GM15510 (cell line): ENCODE data around the gene PIM3.

ENCODE experiments used
- POLR2A ChIP-seq: IDR thresholded peaks from 3 replicates; pipeline ENCODE4 v1.6.1; 2011; ENCODE audit warnings: borderline replicate concordance; ENCODE audit not compliant: insufficient read length; ENCODE audit errors: extremely low read depth

PIM3 gene

DNA sequence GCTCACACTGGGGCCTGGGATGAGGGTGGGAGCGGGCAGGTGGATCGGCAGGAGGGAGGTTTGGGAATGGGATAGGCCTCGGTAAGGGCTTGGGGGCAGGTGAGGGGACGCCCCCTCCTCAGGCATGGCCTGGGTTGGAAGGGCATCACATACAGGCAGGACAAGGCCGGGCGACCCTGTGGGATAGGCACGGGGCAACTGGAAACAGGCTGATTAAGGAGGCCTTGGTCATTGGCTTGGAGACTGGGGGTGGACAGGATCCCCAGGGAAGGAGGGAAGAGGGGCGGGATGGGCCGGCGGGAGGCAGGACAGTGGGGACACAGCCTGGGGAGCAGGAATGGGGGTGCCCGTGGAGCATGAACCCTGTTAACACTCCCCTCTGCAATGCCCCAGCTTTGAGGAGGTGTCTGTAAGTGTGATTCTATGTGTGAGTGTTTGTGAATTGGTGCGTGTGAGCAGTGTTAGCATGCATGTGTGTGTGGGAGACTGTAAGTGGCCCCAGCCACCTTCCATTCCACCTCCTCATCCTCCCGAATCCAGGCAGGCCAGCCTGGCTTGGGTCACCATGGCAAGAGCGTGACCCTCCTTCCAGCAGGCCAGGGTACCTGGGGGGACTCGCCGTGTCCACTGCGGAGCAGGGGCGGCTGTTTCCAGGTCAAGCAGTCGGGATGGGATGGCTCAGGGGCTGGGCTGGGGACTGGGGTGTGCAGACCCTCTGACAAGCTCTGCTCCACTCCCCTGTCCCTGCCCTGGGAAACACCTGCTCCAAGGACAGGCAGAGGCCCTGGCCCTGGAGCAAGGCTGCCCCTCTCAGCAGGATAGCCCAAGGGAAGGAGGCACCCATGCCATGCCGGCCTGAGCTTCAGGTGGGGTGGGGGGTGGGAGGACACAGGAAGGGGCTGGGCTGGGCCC lies 3.4 kb upstream of the PIM3 start:
- TF ChIP-seq POLR2A: no peak

DNA sequence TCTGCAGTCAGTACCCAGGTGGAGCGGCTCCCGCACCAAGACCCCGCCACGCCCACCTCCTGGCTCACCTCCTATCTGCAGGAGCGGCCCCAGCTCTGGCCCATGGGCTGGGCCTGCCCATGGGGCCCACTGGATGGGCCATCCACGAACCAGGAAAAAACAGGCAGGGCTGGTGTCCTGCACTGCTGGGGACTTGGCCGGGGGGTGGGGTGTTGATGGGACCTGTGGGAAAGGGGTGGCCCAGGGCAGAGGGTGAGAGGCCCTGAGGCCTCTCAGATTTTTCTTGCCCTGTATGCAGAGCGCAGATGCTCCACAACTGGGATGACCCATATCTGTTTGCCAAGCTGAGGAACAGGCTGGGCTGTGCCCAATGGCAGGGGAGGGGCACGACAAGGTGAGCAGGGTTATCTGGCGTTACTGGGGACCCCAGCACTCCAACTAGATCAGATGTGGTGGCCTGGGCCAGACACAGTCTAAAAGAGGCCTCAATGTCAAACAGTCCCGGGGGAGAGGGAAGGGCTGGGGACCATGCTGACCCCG lies 2.7 kb upstream of the PIM3 start:
- no peak for TF ChIP-seq POLR2A

DNA sequence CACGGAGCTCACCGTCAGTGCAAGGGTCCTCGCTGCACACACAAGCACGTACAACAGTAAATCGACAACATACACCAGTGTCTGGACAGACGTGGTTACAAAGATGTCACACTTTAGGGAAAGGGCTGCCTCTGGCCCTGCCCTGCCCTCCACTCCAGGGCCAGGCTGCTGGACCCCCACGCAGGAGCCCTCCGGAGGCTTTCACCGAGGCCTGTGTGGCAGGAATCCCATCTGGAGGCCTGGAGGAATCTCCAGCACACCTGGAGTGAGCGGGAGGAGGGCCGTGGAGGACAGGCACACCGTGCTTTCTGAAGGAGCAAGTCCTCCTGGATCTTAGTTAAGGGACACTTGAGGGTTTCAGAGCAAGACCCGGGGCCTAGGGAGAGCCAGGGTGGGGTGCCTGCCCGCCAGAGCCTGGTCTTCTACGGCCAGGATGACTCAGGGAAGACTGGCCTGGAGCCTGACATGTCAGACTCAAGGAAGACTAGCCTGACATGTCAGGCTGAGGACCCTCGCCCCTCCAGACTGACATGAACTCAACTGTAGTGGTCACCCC lies 2.1 kb upstream of the PIM3 start:
- no peak for TF ChIP-seq POLR2A

DNA sequence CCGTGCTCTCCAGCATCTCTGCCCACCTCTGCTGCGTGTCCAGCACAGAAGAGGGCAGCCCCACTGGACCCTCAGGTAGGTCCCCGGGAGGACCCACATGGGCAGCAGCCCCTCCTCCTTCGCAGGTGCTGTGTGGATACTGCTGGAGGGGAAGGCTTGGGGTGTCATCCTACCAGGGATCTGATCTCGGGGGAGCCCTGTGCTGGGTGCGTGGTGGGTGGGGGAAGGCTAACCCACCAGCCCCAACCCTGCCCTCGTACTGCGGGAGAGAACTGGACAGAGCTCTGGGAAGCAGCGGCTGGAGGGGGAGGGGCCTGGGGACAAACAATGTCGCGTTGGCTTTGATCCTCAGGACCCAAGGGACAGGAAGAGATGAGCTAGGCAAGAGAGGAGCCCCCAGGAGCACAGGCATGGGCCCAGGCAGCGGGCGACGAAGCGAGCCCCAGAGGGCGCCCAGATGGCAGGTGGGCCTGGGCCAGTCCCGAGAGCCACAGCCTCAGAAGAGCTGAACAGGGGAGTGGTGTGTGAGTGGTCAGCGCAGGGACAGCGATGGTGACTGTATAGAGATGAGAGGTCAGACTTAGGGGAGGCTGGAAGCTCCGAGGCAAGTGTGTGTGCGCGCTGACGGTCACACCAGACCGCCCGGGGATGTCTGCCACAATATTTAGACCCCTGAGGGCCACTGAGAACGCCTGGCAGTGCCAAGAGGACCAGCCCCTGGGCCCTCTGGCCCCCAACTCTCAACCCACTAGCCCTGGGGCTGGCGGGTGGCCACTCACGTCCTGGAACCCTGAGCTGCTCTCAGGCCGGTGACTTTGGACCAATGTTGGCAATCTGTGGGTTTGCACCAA lies 1.4 kb upstream of the PIM3 start:
- no peak for TF ChIP-seq POLR2A

DNA sequence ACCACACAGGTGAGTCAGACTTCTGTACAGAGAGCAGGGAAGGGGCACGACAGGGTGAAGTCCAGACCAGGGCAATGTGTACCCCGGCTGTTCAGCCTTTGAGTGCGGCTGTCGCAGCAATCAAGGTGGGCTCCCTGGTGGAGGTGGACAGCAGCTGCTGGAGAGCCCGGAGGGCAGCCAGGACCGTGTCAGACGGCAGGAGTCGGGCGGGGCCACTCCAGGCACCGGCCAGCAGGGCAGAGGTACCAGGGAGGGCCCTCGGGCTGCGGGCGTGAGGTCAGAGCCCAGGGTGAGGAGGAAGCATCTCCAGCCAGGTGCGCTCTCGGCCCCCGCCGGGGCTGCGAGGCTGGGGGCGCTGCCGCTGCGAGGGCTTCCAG lies 802 bp upstream of the PIM3 start:
- TF ChIP-seq POLR2A: no peak

- no peak for TF ChIP-seq POLR2A
Measured at GRCh38 chr22:49961005-49961600, 531 bp downstream of the PIM3 start.

DNA sequence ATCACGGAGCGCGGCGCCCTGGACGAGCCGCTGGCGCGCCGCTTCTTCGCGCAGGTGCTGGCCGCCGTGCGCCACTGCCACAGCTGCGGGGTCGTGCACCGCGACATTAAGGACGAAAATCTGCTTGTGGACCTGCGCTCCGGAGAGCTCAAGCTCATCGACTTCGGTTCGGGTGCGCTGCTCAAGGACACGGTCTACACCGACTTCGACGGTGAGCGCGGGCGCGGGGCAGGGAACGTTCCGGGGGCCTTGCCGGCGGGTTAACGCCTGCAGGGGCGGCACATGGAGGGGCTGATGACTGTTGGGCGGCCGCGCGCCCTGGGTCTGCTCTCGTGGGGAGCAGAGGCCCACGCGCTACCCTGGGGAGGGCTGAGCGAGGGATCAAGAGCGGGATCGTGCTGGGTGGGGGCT lies 1.0 kb downstream of the PIM3 start:
- TF ChIP-seq POLR2A: no peak

DNA sequence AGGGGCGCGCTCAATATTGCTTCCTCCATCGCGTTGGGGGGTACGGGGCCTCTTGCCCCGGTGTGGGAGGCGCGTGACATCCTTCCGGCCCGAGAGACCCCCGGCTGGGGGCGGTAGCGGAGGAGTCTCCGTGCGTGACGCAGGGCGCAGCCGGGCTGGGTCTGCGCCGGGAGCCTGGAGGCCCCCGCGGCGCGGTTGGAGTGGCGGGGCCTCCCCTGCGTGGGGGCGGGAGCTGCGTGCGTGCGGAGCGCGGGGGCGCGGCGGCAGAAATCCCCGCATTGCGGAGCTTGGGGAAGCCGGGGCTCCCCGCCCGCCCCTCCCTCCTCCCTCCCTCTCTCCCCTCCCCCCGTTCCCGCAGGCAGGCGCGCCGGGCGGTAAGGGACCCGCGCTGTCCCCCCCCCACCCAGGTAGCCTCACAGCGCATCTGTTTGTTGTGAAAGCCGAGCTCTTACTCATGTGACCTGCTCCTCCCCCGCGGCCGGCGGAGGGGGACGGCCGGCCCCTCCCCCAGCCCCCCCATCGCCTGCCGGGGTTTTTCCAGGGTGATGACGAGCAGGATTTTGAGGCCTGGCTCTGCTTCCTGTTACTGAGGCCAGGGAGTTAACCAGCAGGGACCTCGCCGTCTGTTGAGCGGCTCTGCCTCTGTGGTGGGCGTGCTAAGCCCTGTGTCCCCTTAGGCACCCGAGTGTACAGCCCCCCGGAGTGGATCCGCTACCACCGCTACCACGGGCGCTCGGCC lies 1.6 kb downstream of the PIM3 start:
- TF ChIP-seq POLR2A: peak; percentile 35

DNA sequence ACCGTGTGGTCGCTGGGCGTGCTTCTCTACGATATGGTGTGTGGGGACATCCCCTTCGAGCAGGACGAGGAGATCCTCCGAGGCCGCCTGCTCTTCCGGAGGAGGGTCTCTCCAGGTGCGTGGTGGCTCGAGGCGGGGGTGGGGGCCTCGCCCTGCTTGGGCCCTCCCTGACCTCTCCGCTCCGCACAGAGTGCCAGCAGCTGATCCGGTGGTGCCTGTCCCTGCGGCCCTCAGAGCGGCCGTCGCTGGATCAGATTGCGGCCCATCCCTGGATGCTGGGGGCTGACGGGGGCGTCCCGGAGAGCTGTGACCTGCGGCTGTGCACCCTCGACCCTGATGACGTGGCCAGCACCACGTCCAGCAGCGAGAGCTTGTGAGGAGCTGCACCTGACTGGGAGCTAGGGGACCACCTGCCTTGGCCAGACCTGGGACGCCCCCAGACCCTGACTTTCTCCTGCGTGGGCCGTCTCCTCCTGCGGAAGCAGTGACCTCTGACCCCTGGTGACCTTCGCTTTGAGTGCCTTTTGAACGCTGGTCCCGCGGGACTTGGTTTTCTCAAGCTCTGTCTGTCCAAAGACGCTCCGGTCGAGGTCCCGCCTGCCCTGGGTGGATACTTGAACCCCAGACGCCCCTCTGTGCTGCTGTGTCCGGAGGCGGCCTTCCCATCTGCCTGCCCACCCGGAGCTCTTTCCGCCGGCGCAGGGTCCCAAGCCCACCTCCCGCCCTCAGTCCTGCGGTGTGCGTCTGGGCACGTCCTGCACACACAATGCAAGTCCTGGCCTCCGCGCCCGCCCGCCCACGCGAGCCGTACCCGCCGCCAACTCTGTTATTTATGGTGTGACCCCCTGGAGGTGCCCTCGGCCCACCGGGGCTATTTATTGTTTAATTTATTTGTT lies 2.4 kb downstream of the PIM3 start:
- TF ChIP-seq POLR2A: peak; percentile 12

GRCh38 chr22:49963647-49964026 lies 3.1 kb downstream of the PIM3 start:
- peak; percentile 4 for TF ChIP-seq POLR2A

- no peak for TF ChIP-seq POLR2A
Measured at GRCh38 chr22:49964136-49965090, 3.8 kb downstream of the PIM3 start.
